MCF 10A (cell line): ENCODE measurements around the gene TMEM131. TPM values are rescaled to one million over a fixed set of nuclear protein-coding genes. Genes with fewer than 3 reads are reported as not detected.

ENCODE experiments used
- BruUV-seq: library from RNA; stranded (reverse); fragments of 400-500 nt; replicated peaks from 2 replicates; lab custom pipeline; 2021; lab: Mats Ljungman, UMichigan
- CTCF ChIA-PET: fragments of 300-600 bp; sonication (Branson Sonifier 250); formaldehyde crosslinking; extraction: SDS; loops from one replicate; lab custom pipeline; 2021; ENCODE audit warnings: antibody characterized with exemption, inconsistent platforms; lab: Yijun Ruan, JAX
- POLR2A ChIA-PET: fragments of 300-600, 350-650 bp; sonication (Branson Sonifier 250); formaldehyde crosslinking; extraction: SDS; loops from one replicate; lab custom pipeline; 2020; ENCODE audit warnings: antibody characterized with exemption, inconsistent platforms; lab: Yijun Ruan, JAX
- DNase-seq: peaks from one replicate; pipeline ENCODE4 v3.0.0-alpha.2; 2018; ENCODE audit not compliant: unreplicated experiment
- H3K27ac Mint-ChIP-seq: one replicate; pipeline ENCODE4 v1.8.0; 2022; ENCODE audit warnings: mild to moderate bottlenecking, low read depth, mixed read lengths; ENCODE audit not compliant: unreplicated experiment
- H3K27me3 Mint-ChIP-seq: one replicate; pipeline ENCODE4 v1.8.0; 2022; ENCODE audit warnings: mixed read lengths; ENCODE audit not compliant: insufficient read depth, unreplicated experiment
- H3K36me3 Mint-ChIP-seq: one replicate; pipeline ENCODE4 v1.8.0; 2022; ENCODE audit warnings: mild to moderate bottlenecking, moderate library complexity, mixed read lengths; ENCODE audit not compliant: insufficient read depth, unreplicated experiment
- H3K4me1 Mint-ChIP-seq: one replicate; pipeline ENCODE4 v1.8.0; 2022; ENCODE audit warnings: mixed read lengths; ENCODE audit not compliant: insufficient read depth, unreplicated experiment
- H3K4me3 Mint-ChIP-seq: one replicate; pipeline ENCODE4 v1.8.0; 2022; ENCODE audit warnings: mild to moderate bottlenecking, moderate library complexity, mixed read lengths; ENCODE audit not compliant: unreplicated experiment
- H3K9me3 Mint-ChIP-seq: one replicate; pipeline ENCODE4 v1.8.0; 2022; ENCODE audit warnings: mixed read lengths; ENCODE audit not compliant: unreplicated experiment
- intact Hi-C: fragments of 100-400 bp; cut with micrococcal nuclease; formaldehyde crosslinking; loops from 2 replicates; pipeline ENCODE4 v1.14.1; 2022
- total RNA-seq: library from RNA; stranded (reverse); gene quantifications from 2 replicates; pipeline ENCODE4 v1.2.3, GENCODE V29; 2022
- TF ChIP-seq, protein P1 (sequence below): fragments of 200-600 bp; IDR thresholded peaks from one replicate; pipeline ENCODE4 v1.8.0; 2022; ENCODE audit warnings: antibody characterized with exemption, mild to moderate bottlenecking; ENCODE audit not compliant: unreplicated experiment

Gene TMEM131
- total RNA-seq, 1 experiment from 2014 or later, result 42.2 TPM

DNA sequence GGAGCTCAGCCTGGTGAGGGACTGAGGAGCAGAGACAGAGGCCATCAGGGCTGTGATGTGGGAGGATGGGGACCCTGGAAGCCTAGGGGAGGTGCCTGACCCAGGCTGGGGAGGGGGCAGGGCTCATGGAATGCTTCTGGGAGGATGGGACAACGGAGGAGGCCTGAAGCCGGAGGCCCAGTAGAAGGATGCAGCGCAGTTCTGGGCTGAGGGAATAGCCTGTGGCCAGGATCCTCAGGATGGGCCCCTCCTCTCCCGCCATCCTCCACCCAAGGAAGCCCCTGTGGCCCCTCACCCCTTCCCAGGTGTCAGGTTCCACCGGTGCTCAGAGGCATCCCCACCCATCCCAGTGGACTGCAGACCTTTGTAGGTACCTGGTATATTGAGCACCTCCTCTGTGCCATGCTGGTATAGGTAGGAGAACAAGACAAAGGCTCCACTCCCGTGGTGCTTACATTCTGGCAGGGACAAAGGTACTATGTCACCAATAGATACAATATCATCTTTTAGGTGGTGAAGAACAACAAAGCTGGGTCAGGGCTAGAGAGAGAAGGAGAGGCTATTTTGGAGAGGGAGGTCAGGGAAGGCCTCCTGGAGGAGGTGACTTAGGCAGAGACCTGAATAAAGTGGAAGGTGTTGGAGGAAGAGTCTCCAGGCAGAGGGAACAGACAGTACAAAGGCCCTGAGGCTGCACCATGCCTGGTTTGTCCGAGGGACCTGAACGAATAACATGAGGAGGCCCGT is 279.6 kb downstream of the TMEM131 start:
- Mint-ChIP-seq H3K27me3 (no peaks in the 10 kb centered on the region), H3K4me3 (no peak overlapping the region), H3K4me1 (no peaks in the 10 kb centered on the region), H3K36me3 (no peaks in the 10 kb centered on the region), H3K9me3 (no peaks in the 10 kb centered on the region), H3K27ac (no peak overlapping the region)
- intact Hi-C loops, result no loop called here
- CTCF ChIA-PET, result interaction anchor here (1.0 kb wide), 1 partner anchor 17 kb away, joined by 4 read pairs; no protein-coding TSS in a partner anchor
- no peak for DNase-seq
- BruUV-seq, result no TSS peak
- TF ChIP-seq, protein P1, sequence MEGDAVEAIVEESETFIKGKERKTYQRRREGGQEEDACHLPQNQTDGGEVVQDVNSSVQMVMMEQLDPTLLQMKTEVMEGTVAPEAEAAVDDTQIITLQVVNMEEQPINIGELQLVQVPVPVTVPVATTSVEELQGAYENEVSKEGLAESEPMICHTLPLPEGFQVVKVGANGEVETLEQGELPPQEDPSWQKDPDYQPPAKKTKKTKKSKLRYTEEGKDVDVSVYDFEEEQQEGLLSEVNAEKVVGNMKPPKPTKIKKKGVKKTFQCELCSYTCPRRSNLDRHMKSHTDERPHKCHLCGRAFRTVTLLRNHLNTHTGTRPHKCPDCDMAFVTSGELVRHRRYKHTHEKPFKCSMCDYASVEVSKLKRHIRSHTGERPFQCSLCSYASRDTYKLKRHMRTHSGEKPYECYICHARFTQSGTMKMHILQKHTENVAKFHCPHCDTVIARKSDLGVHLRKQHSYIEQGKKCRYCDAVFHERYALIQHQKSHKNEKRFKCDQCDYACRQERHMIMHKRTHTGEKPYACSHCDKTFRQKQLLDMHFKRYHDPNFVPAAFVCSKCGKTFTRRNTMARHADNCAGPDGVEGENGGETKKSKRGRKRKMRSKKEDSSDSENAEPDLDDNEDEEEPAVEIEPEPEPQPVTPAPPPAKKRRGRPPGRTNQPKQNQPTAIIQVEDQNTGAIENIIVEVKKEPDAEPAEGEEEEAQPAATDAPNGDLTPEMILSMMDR, result no peak
- POLR2A ChIA-PET, result no interaction called here

DNA sequence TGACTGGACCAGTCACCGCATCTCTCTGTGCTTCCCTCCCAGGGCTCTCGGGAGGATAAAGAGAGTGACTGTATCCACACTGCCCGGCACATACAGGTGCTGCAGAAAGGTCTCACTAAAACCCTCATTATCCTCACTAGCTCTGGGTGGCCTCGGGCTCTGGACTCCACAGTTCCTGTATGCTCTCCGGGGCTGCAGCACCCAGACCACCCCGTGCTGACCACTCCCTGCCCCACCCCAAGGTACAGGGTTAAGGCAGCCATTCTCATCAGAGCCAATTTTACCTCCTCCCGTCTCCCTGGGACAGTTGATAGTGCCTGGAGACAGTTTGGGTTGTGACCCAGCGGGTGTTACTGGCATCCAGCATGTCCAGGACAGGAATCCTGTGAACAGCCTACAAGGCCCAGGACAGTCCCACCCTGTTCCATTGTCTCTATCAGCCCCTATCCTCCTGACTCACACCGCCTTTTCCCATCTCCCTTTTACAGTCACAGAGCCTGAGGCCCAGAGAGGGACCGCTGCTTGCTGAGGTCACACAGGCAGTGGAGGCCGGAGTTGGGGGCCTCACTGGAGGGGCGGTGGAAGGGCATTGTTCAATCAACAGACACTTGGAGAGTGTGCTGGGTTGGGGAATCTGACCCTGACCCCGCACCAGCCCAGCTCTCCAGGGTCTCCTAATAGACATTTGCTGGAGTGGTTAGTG is 280.6 kb downstream of the TMEM131 start:
- BruUV-seq, result no TSS peak
- intact Hi-C loops, result no loop called here

DNA sequence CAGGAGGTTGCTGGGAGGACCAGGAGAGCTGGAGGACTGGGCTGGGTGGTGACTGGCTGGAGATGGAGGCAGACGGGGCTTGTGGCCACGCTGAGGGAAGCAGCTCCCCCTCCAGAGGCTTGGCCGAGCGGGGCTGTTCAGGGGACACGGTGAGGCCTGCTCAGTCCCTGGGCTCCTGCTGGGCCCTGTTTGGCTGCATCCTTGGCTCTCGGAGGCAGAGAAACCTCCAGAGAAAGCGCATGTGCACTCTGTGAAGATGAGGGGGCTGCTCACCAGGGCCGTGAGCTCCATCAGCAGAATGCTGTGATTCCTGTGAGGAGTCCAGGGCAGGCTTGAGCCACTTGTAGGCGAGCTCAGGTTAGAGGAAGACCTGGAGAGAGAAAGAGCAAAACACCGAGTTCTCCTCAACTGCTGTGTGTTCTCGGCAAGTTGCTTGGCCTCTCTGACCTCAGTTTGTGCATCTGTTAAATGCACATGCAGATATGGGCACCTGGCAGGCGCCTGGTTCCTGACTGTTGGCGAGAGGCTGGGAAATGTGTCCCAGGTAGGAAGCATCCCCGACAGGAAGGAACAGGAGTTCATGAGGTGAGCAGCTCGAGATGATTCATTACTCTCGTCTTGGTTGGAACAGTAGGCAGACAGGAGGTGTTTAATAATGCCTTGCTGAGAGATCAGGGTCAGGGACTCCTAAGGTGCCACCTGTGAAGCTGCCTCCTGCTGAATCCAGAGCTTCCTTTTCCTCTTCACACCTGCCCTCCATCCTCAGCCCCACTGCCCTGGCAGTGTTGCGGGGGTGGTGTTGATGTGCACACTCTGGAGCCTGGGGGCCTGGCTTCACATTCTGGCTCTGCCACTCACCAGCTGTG is 281.4 kb downstream of the TMEM131 start:
- Mint-ChIP-seq H3K27me3 (no peaks in the 10 kb centered on the region), H3K4me1 (no peaks in the 10 kb centered on the region)
- CTCF ChIA-PET, result interaction anchor here (0.6 kb wide), 1 partner anchor 34 kb away, joined by 3 read pairs; no protein-coding TSS in a partner anchor

More for the DNA sequence above, 280.6 kb downstream of the TMEM131 start:
- Mint-ChIP-seq H3K27me3 (no peaks in the 10 kb centered on the region), H3K9me3 (no peaks in the 10 kb centered on the region), H3K36me3 (no peaks in the 10 kb centered on the region), H3K4me1 (no peaks in the 10 kb centered on the region), H3K4me3 (no peak overlapping the region), H3K27ac (no peak overlapping the region)
- DNase-seq, result no peak
- TF ChIP-seq, protein P1, result no peak
- ChIA-PET CTCF (interaction anchor here (0.6 to 1.0 kb wide), 2 partner anchors 16 to 35 kb away, joined by 3 to 4 read pairs; no protein-coding TSS in a partner anchor), POLR2A (no interaction called here)

More for the DNA sequence above, 281.4 kb downstream of the TMEM131 start:
- BruUV-seq, result no TSS peak
- no peak overlapping the region for H3K4me3 Mint-ChIP-seq
- H3K36me3 Mint-ChIP-seq, result no peaks in the 10 kb centered on the region
- TF ChIP-seq, protein P1, result no peak
- intact Hi-C loops, result no loop called here
- POLR2A ChIA-PET, result no interaction called here
- H3K27ac Mint-ChIP-seq, result no peak overlapping the region
- no peaks in the 10 kb centered on the region for H3K9me3 Mint-ChIP-seq
- peak; percentile 23 for DNase-seq
